Stomach (tissue), 9 donors: ENCODE measurements around the gene SLMAP. TPM values are rescaled to one million over a fixed set of nuclear protein-coding genes. Genes with fewer than 3 reads are reported as not detected.

ENCODE experiments used
- DNase-seq, 2 donors: peaks; one replicate each; pipeline versions ENCODE4 v3.0.0 to v3.0.0-alpha.2; 2013 to 2019
- H3K27ac ChIP-seq, 5 donors: fragments of 200-600 bp in 4 of 5; sonication (generic) in 4 of 5; one replicate each; pipeline ENCODE4 v1.5.1; 2013 to 2019; ENCODE audit warnings: mild to moderate bottlenecking in 1 of 5, moderate library complexity in 1 of 5
- H3K27me3 ChIP-seq, 3 donors: fragments of 200-600 bp; sonication (generic); one replicate each; pipeline ENCODE4 v1.5.1; 2017 to 2019; ENCODE audit warnings: mixed run types in 1 of 3
- H3K36me3 ChIP-seq, 4 donors: fragments of 200-600 bp; sonication (generic); 1 replicate in 3 of 4; 2 replicates in 1 of 4; pipeline ENCODE4 v1.5.1; 2016 to 2019
- H3K4me1 ChIP-seq, 4 donors: fragments of 200-600 bp; sonication (generic); one replicate each; pipeline ENCODE4 v1.5.1; 2016 to 2019
- H3K4me3 ChIP-seq, 4 donors: fragments of 200-600 bp; sonication (generic) in 3 of 4; one replicate each; pipeline ENCODE4 v1.5.1; 2016 to 2019; ENCODE audit warnings: mild to moderate bottlenecking in 1 of 4
- H3K9me3 ChIP-seq, 4 donors: fragments of 200-600 bp; sonication (generic); one replicate each; pipeline ENCODE4 v1.5.1; 2016 to 2019
- EP300 ChIP-seq: sonication (generic); formaldehyde crosslinking; IDR thresholded peaks from one replicate; pipeline ENCODE4 v1.6.1; 2017; ENCODE audit warnings: antibody characterized with exemption
- POLR2A ChIP-seq, 4 donors: fragments of 450-650 bp; IDR thresholded peaks; one replicate each; pipeline ENCODE4 v1.6.1; 2016; ENCODE audit warnings: antibody characterized with exemption in 4 of 4, control low read depth in 2 of 4, mild to moderate bottlenecking in 1 of 4, moderate library complexity in 1 of 4
- POLR2AphosphoS5 ChIP-seq, 3 donors: sonication (generic); formaldehyde crosslinking; IDR thresholded peaks; one replicate each; pipeline ENCODE4 v1.6.1; 2016; ENCODE audit warnings: antibody characterized with exemption in 3 of 3
- WGBS, 5 donors: extraction: QIAGEN DNeasy Blood & Tissue Kit in 3 of 5; methylation state at CpG; one replicate each; pipeline versions ENCODE4 v1.1.5 to v1.1.7; 2013 to 2018; 5-methylcytosine and 5-hydroxymethylcytosine counted together
- intact Hi-C: fragments of 100-400 bp; cut with DNase I; formaldehyde crosslinking; loops from one replicate; pipeline ENCODE4 v1.15.1; 2023; ENCODE audit warnings: low total_unique reads
- polyA plus RNA-seq, 3 donors: library from polyadenylated mRNA; stranded (reverse); fragments of 200-250 nt; gene quantifications; one replicate each; pipeline ENCODE4 v1.2.3, GENCODE V29; 2013
- total RNA-seq, 5 donors: library from RNA; depleted of rRNA; stranded (reverse); fragments of >200 nt; gene quantifications; one replicate each; pipeline versions ENCODE4 v1.1.0 to v1.2.3, GENCODE V29; 2014 to 2016
- TF ChIP-seq, protein P1 (sequence below), 7 experiments: fragments of 450-650 bp in 4 of 7; fragments of 200-600 bp in 3 of 7; sonication (generic) in 3 of 7; IDR thresholded peaks; one replicate each; pipeline ENCODE4 v1.5.1; 2016 to 2019; ENCODE audit warnings: antibody characterized with exemption in 7 of 7, control low read depth in 2 of 7, mild to moderate bottlenecking in 1 of 7
- donor health status: healthy with polysubstance abuse.
- donor health status: Bipolar disorder and iron deficiency.
- donor health status: healthy.

Gene SLMAP
- total and polyA plus RNA-seq, 8 donors, result 23.9 to 534 (median 133) TPM

DNA sequence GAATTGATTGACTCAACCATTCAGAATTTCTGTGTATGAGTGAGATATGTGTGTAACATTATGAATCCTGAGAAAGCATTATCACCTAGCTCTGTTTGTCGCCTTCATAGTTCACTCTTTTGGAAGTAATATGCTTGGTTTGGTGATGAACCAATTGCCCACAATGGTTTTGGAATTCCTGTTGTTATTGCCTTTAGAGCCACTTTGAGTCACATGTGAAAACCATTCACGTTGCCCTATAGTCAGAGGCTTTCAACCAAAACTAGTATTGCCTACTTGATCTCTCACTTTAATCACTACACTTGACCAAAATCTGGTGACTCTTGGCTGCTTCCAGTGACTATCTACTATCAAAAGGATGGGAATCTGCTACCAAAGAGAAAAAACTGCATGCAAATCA is 173.9 kb downstream of the SLMAP start:
- H3K4me1 ChIP-seq, result peaks cover 0 to 35% (median 16%) of the 10 kb centered on the region in 4 donors
- WGBS, 5 donors, result 78 to 95% (median 91%) methylated on average over 2 of the region's 2 CpGs
- no peak for DNase-seq
- H3K4me3 ChIP-seq, result no peak overlapping the region
- H3K27ac ChIP-seq, result no peak overlapping the region
- intact Hi-C loops, result no loop called here
- peaks cover 6 to 58% (median 50%) of the 10 kb centered on the region in 4 donors for H3K36me3 ChIP-seq
- H3K9me3 ChIP-seq, result no peaks in the 10 kb centered on the region
- TF ChIP-seq EP300, result no peak
- TF ChIP-seq POLR2A (IDR thresholded peaks at IDR 0.05), result no peak
- TF ChIP-seq POLR2AphosphoS5 (IDR thresholded peaks at IDR 0.05), result no peak
- TF ChIP-seq, protein P1, sequence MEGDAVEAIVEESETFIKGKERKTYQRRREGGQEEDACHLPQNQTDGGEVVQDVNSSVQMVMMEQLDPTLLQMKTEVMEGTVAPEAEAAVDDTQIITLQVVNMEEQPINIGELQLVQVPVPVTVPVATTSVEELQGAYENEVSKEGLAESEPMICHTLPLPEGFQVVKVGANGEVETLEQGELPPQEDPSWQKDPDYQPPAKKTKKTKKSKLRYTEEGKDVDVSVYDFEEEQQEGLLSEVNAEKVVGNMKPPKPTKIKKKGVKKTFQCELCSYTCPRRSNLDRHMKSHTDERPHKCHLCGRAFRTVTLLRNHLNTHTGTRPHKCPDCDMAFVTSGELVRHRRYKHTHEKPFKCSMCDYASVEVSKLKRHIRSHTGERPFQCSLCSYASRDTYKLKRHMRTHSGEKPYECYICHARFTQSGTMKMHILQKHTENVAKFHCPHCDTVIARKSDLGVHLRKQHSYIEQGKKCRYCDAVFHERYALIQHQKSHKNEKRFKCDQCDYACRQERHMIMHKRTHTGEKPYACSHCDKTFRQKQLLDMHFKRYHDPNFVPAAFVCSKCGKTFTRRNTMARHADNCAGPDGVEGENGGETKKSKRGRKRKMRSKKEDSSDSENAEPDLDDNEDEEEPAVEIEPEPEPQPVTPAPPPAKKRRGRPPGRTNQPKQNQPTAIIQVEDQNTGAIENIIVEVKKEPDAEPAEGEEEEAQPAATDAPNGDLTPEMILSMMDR (IDR thresholded peaks at IDR 0.05), result no peak
- H3K27me3 ChIP-seq, result no peaks in the 10 kb centered on the region

DNA sequence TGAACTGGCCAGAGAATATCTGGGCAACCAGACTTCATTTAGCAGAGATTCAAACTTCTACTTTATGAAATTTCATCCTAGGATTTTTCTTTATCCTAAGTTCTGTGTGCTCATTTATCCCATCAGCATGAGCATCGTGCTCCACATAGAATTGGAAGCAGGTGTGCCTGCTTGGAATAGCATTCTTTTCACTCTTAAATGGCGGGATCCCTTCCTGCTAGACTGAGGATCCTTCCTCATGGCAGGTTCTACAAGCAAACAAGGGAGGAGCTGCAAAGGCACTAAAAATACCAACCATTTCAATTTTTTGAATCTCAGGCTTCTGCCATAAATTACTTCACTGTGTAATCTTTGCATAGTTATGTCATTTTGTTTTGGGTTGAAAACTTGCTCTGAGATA is 177.5 kb downstream of the SLMAP start:
- intact Hi-C loops, result no loop called here

DNA sequence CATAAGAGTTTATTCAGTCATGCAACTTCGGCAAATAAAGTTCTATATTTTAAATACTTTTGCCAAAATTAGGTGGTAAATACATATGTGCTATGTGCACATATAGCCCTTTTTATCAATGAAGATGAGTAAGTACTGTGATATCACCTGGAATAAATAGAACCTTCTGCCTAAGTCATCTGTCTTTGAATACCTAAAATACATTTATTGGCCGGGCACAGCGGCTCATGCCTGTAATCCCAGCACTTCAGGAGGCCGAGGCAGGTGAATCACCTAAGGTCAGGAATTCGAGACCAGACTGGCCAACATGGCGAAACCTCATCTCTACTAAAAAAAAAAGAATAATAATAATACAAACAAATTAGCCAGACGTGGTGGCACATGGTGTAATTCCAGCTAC is 178.3 kb downstream of the SLMAP start:
- H3K27ac ChIP-seq, result no peak overlapping the region
- no peak for TF ChIP-seq POLR2AphosphoS5 (IDR thresholded peaks at IDR 0.05)
- TF ChIP-seq EP300, result no peak
- TF ChIP-seq POLR2A (IDR thresholded peaks at IDR 0.05), result no peak
- TF ChIP-seq, protein P1 (IDR thresholded peaks at IDR 0.05), result no peak
- DNase-seq, result no peak
- H3K36me3 ChIP-seq, result peaks cover 0 to 25% (median 23%) of the 10 kb centered on the region in 4 donors
- H3K4me3 ChIP-seq, result no peak overlapping the region
- H3K4me1 ChIP-seq, result peaks cover 0 to 8% (median 0%) of the 10 kb centered on the region in 4 donors
- intact Hi-C loops, result no loop called here
- H3K27me3 ChIP-seq, result no peaks in the 10 kb centered on the region
- WGBS, 5 donors, result 90 to 95% (median 94%) methylated on average over 7 of the region's 7 CpGs
- H3K9me3 ChIP-seq, result no peaks in the 10 kb centered on the region

More for the DNA sequence above, 177.5 kb downstream of the SLMAP start:
- Histone ChIP-seq H3K9me3 (no peaks in the 10 kb centered on the region), H3K4me3 (no peak overlapping the region), H3K36me3 (peaks cover 0 to 25% (median 24%) of the 10 kb centered on the region in 4 donors), H3K27me3 (no peaks in the 10 kb centered on the region), H3K27ac (no peak overlapping the region), H3K4me1 (peaks cover 0 to 16% (median 1%) of the 10 kb centered on the region in 4 donors)
- DNase-seq, result no peak
- WGBS, 5 donors, result 65 to 88% (median 87%) methylated on average over 2 of the region's 2 CpGs
- TF ChIP-seq, protein P1 (IDR thresholded peaks at IDR 0.05), result no peak
- TF ChIP-seq POLR2A (IDR thresholded peaks at IDR 0.05) (no peak), EP300 (no peak), POLR2AphosphoS5 (IDR thresholded peaks at IDR 0.05) (no peak)

DNA sequence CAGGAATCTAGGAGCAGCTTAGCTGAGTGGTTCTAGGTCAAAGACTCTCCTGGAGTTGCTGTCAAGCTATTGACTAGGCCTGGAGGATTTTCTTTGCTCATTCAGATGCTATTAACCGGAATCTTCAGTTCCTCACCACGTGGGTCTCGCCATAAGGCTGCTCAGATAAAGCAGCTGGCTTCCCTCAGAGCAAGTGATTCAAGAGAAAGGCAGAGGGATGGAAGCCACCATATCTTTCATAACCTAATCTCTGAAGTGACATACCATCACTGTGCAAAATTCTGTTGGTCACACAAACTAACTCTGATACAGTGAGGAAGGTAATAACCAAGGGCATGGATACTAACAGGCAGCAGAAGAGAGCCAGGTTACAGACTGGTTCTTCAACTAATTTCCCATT is 179.4 kb downstream of the SLMAP start:
- intact Hi-C loops, result no loop called here
- no peak overlapping the region for H3K27ac ChIP-seq
- H3K4me1 ChIP-seq, result peaks cover 0 to 6% (median 0%) of the 10 kb centered on the region in 4 donors
- no peak for DNase-seq
- 77 to 90% (median 87%) methylated on average over 3 of the region's 3 CpGs for WGBS, 5 donors
- H3K36me3 ChIP-seq, result peaks cover 0 to 19% (median 16%) of the 10 kb centered on the region in 4 donors
- H3K4me3 ChIP-seq, result no peak overlapping the region
- no peaks in the 10 kb centered on the region for H3K9me3 ChIP-seq
- H3K27me3 ChIP-seq, result no peaks in the 10 kb centered on the region
- TF ChIP-seq, protein P1 (IDR thresholded peaks at IDR 0.05), result no peak
- TF ChIP-seq POLR2A (IDR thresholded peaks at IDR 0.05), result no peak
